HepG2 (cell line): ENCODE measurements around the gene FBXO39. TPM values are rescaled to one million over a fixed set of nuclear protein-coding genes. Genes with fewer than 3 reads are reported as not detected.

ENCODE experiments used
- ATAC-seq: fragments of 200-7000 bp; cut with Tn5 transposase; 3 replicates; pipeline ENCODE4 v1.9.1; 2020; ENCODE audit warnings: mild to moderate bottlenecking, moderate library complexity
- BruUV-seq: library from RNA; stranded (reverse); fragments of 400-500 nt; replicated peaks from 2 replicates; lab custom pipeline; 2021; lab: Mats Ljungman, UMichigan
- CTCF ChIA-PET: fragments of 300-600 bp; formaldehyde crosslinking; extraction: SDS; loops from one replicate; lab custom pipeline; 2021; ENCODE audit warnings: low total read pairs, inconsistent platforms, low intra/inter-chr PET ratio; lab: Yijun Ruan, JAX
- POLR2A ChIA-PET: fragments of 350-600 bp; sonication (Branson Sonifier 250); formaldehyde crosslinking; loops from one replicate; lab custom pipeline; 2020; ENCODE audit warnings: antibody characterized with exemption, inconsistent platforms; lab: Yijun Ruan, JAX
- DNase-seq: peaks from one replicate; pipeline ENCODE4 v3.0.0-alpha.2; 2015; ENCODE audit warnings: low spot score
- FAIRE-seq: peaks from 3 replicates; lab custom pipeline; 2011; peaks lifted over from hg19 to GRCh38; lab: Jason Lieb, UNC
- H2AFZ ChIP-seq: one replicate; pipeline ENCODE4 v1.6.1; 2011; ENCODE audit warnings: low read length, inconsistent platforms
- H3K27ac ChIP-seq: fragments of 300-600 bp; 3 replicates; pipeline ENCODE4 v1.8.0; 2011; ENCODE audit warnings: mixed run types, mild to moderate bottlenecking, mixed read lengths, low read length, inconsistent platforms; ENCODE audit not compliant: insufficient read depth; ENCODE audit errors: extremely low read length
- H3K27me3 ChIP-seq, 2 experiments: fragments of 200-600 bp in 1 of 2; 2 replicates in 1 of 2; 3 replicates in 1 of 2; pipeline versions ENCODE4 v1.6.0 to v1.8.0; 2011; ENCODE audit warnings: low read length in 2 of 2, mild to moderate bottlenecking in 2 of 2, moderate library complexity in 2 of 2, inconsistent platforms in 1 of 2; ENCODE audit not compliant: insufficient read depth in 2 of 2, control insufficient read depth in 1 of 2
- H3K36me3 ChIP-seq, 2 experiments: fragments of 200-600 bp in 1 of 2; replicated peaks in 1 of 2; 2 replicates in 1 of 2; 3 replicates in 1 of 2; pipeline versions ENCODE4 v1.5.1 to v1.8.0; 2011; ENCODE audit warnings: low read length in 2 of 2, inconsistent platforms in 1 of 2; ENCODE audit not compliant: insufficient read depth in 2 of 2, control insufficient read depth in 1 of 2
- H3K4me1 ChIP-seq: 2 replicates; pipeline ENCODE4 v1.5.1; 2012; ENCODE audit warnings: low read length, inconsistent platforms; ENCODE audit not compliant: insufficient read depth
- H3K4me2 ChIP-seq: 2 replicates; pipeline ENCODE4 v1.6.0; 2011; ENCODE audit warnings: low read depth, low read length, inconsistent platforms
- H3K4me3 ChIP-seq, 3 experiments: fragments of 200-600 bp in 1 of 3; sonication (generic), shearing (Covaris generic) in 1 of 3; replicated peaks in 1 of 3; 2 replicates each; pipeline ENCODE4 v1.5.1; 2011 to 2016; ENCODE audit warnings: low read length in 3 of 3, inconsistent platforms in 2 of 3, low read depth in 2 of 3, mild to moderate bottlenecking in 2 of 3, control low read depth in 1 of 3, mixed read lengths in 1 of 3; ENCODE audit not compliant: insufficient read depth in 1 of 3
- H3K79me2 ChIP-seq: one replicate; pipeline ENCODE4 v1.6.1; 2011; ENCODE audit warnings: low read length, inconsistent platforms; ENCODE audit not compliant: insufficient read depth
- H3K9ac ChIP-seq: 2 replicates; pipeline ENCODE4 v1.6.0; 2011; ENCODE audit warnings: mild to moderate bottlenecking, low read depth, low read length, inconsistent platforms; ENCODE audit not compliant: insufficient read depth
- H3K9me3 ChIP-seq: 2 replicates; pipeline ENCODE4 v1.5.1; 2012; ENCODE audit warnings: mild to moderate bottlenecking, low read length
- H4K20me1 ChIP-seq: 2 replicates; pipeline ENCODE4 v1.6.0; 2011; ENCODE audit warnings: inconsistent platforms, mild to moderate bottlenecking, low read length, moderate library complexity; ENCODE audit not compliant: insufficient read depth
- HMGXB4 ChIP-seq, 2 experiments: sonication (generic) in 1 of 2; formaldehyde crosslinking in 1 of 2; IDR thresholded peaks; 2 replicates each; pipeline versions ENCODE4 v1.4.0 to v1.6.1; 2018 to 2020; ENCODE audit warnings: missing genetic modification reagents in 2 of 2, borderline replicate concordance in 1 of 2, low read depth in 1 of 2, mild to moderate bottlenecking in 1 of 2, missing biosample characterization in 1 of 2
- HNF4A ChIP-seq: sonication (generic); formaldehyde crosslinking; IDR thresholded peaks from 2 replicates; pipeline ENCODE4 v1.4.0; 2020; ENCODE audit warnings: missing genetic modification reagents
- HNRNPL ChIP-seq: fragments of 200-400 bp; formaldehyde crosslinking; IDR thresholded peaks from 2 replicates; pipeline ENCODE4 v1.6.1; 2017; ENCODE audit warnings: mild to moderate bottlenecking, low read depth, low read length
- ZKSCAN1 ChIP-seq: fragments of 150-350 bp; IDR thresholded peaks from 2 replicates; pipeline ENCODE4 v1.6.1; 2014; ENCODE audit warnings: low read length
- ZNF672 ChIP-seq: sonication (generic); formaldehyde crosslinking; IDR thresholded peaks from 2 replicates; pipeline ENCODE4 v1.8.1; 2022; ENCODE audit warnings: missing genetic modification reagents
- WGBS: methylation state at CpG from one replicate; pipeline ENCODE4 v1.1.6; 2017; ENCODE audit warnings: low lambda C conversion rate; 5-methylcytosine and 5-hydroxymethylcytosine counted together
- in situ Hi-C: cut with HindIII; loops from 2 replicates; pipeline ENCODE4 v1.10.0; 2017; ENCODE audit warnings: low pct_unique_long_range_greater_than_20kb; ENCODE audit not compliant: extremely low pct_ligation_motif_present
- intact Hi-C: fragments of 100-400 bp; cut with micrococcal nuclease; formaldehyde crosslinking; loops from one replicate; pipeline ENCODE4 v1.10.0; 2022; ENCODE audit not compliant: unreplicated experiment
- polyA plus RNA-seq, 8 experiments: library from polyadenylated mRNA; depleted of rRNA in 3 of 8; stranded (reverse) in 7 of 8; unstranded in 1 of 8; fragments of >200 nt; fragmentation: Illumina TruSeq in 4 of 8; extraction: Trizol in 4 of 8; gene quantifications; 2 replicates each; pipeline versions ENCODE4 v1.2.1 to v1.2.3, GENCODE V29; 2011 to 2016; ENCODE audit warnings: low read depth in 4 of 8, missing spikeins in 1 of 8, mixed read lengths in 1 of 8; ENCODE audit not compliant: insufficient read depth in 1 of 8
- total RNA-seq, 5 experiments: library from RNA; depleted of rRNA; stranded (reverse); fragments of >200 nt; fragmentation: Illumina TruSeq; extraction: Trizol; gene quantifications; 2 replicates each; pipeline ENCODE4 v1.2.3, GENCODE V29; 2016; ENCODE audit warnings: low read depth in 1 of 5

The FBXO39 gene
- total and polyA plus RNA-seq, 2 of the 13 experiments (the other 11 are each of a cell fraction or from before 2014, with no cell fraction given), result 0.09 TPM; not detected in 1

DNA sequence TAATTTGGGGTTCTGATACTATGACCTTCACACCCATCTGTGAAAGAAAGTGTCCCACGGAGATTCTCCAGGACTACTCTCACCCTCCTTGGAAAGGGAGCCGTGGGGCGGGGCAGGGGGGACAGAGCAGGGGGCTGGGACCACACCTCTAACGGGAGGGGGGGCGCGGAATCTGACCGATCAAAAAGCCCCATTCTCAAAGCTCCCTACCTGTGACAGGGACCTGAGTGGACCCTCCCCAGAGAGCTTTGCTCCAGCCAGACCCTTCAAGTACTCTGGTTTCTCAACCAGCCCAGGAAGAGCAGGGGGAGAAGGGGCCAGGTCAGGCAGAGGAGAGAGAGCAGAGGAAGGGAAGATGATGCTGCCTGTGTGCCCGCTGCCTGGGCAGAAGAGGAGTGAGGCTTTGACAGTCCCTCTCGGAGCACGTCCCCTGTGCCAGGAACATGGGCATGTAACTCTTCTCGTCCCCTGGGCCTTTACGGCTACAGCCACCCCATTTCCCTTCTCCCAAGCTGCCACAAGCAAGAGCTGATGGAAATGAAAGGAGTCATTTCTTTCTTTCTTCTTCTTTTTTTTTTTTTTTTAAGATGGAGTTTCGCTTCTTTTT is 19.5 kb upstream of the FBXO39 start (continued):
- TF ChIP-seq HNRNPL, result no peak
- no peak for TF ChIP-seq ZKSCAN1
- TF ChIP-seq, all 625 proteins: peak for 0

GRCh38 chr17:6757747-6758146 is 18.3 kb upstream of the FBXO39 start:
- no peak for TF ChIP-seq ZNF672
- TF ChIP-seq HNF4A (CRISPR knock-in tag), result 0 out of 2 replicates have a peak, but pooled peaks have one; percentile 13
- no peak for TF ChIP-seq HMGXB4 (CRISPR knock-in tag; IDR thresholded peaks at IDR 0.05; ENCODE audit: borderline replicate concordance in 1 of 2, low read depth in 1 of 2)
- Histone ChIP-seq H2AFZ (no peak overlapping the region), H3K4me2 (no peak overlapping the region), H3K4me3 (no peak overlapping the region), H3K9ac (no peak overlapping the region), H3K9me3 (no peaks in the 10 kb centered on the region), H3K36me3 (no peaks in the 10 kb centered on the region), H3K27ac (no peak overlapping the region), H3K4me1 (peaks cover 33% of the 10 kb centered on the region), H3K27me3 (no peaks in the 10 kb centered on the region; a peak in 1 of 5 replicates), H4K20me1 (no peaks in the 10 kb centered on the region), H3K79me2 (no peaks in the 10 kb centered on the region)
- ChIA-PET CTCF (no interaction called here), POLR2A (no interaction called here)
- in situ Hi-C loops, result no loop called here
- DNase-seq, result no peak
- no peak for FAIRE-seq
- no TSS peak for BruUV-seq
- ATAC-seq, result no peak
- intact Hi-C loops, result no loop called here
- WGBS, result 85% methylated on average over 2 of the region's 2 CpGs
